ENCODE measurements around the gene KNOP1.
"Not testable (repeated sequence)": the region's sequence is repeated elsewhere in the genome, so short reads cannot be mapped to it uniquely, and the experiment has no call there.

The KNOP1 gene

DNA sequence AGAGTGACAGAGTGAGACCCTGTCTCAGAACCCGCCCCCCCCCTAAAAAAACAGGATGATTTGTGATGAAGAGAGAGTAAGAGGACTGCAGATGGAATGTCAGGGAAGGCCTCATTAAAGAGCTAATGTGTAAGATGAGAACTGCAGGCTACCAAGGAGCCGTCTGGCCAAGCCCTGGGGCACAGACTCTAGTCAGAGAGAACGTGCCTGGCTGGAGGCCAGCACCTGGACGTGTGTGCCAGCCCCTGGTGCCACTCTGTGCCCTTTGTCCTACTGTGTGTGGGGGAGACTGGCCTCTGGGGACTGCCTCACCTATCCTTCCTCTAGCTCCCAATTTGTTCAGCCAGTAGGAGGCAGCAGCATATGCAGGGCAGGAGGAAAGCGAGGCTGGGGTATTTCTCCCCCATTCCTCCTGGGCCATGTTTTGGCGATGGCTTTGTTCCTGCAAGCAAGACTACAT is 37.1 kb downstream of the KNOP1 start:
- FAIRE-seq (no peak), DNase-seq (ENCODE audit: insufficient read length, low spot score) (no peak)
- TF ChIP-seq, protein P1, sequence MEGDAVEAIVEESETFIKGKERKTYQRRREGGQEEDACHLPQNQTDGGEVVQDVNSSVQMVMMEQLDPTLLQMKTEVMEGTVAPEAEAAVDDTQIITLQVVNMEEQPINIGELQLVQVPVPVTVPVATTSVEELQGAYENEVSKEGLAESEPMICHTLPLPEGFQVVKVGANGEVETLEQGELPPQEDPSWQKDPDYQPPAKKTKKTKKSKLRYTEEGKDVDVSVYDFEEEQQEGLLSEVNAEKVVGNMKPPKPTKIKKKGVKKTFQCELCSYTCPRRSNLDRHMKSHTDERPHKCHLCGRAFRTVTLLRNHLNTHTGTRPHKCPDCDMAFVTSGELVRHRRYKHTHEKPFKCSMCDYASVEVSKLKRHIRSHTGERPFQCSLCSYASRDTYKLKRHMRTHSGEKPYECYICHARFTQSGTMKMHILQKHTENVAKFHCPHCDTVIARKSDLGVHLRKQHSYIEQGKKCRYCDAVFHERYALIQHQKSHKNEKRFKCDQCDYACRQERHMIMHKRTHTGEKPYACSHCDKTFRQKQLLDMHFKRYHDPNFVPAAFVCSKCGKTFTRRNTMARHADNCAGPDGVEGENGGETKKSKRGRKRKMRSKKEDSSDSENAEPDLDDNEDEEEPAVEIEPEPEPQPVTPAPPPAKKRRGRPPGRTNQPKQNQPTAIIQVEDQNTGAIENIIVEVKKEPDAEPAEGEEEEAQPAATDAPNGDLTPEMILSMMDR (IDR thresholded peaks at IDR 0.05; ENCODE audit: insufficient read depth, missing control alignments): peak; percentile 7

DNA sequence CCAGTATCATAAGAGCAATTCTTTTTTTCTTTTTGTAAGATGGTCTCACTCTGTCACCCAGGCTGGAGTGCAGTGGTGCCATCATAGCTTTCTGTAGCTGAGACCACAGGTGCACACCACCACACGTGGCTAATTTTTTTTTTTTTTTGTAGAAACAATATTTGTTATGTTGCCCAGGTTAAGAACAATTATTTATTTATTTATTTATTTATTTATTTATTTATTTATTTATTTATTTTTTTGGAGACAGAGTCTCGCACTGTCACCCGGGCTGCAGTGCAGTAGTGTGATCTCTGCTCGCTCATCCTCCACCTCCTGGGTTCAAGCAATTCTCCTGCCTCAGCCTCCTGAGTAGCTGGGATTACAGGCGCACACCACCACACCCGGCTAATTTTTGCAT is 38.7 kb downstream of the KNOP1 start:
- not testable (repeated sequence) for FAIRE-seq; DNase-seq (ENCODE audit: insufficient read length, low spot score)

DNA sequence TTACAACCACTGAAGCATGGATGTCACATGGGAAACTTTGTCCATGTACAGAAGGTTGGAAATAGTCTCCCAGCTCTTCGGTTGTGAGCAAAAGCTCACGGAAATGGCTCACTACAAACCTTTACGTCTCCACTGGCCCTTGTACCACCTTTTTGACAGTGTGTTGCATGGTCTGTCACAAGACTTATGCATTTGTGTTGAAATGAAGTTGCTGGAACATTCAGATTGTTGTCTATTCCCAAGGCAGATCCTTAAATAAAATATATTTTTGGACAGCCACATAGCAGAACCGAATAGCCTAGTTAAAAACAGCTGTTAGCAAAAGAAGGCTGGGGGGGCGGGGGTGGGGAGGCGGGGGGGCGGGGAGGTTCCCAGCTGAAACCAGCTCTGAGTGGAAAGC is 39.2 kb downstream of the KNOP1 start:
- TF ChIP-seq, protein P1 (IDR thresholded peaks at IDR 0.05; ENCODE audit: insufficient read depth, missing control alignments): no peak
- FAIRE-seq: no peak
- DNase-seq (ENCODE audit: insufficient read length, low spot score): no peak

DNA sequence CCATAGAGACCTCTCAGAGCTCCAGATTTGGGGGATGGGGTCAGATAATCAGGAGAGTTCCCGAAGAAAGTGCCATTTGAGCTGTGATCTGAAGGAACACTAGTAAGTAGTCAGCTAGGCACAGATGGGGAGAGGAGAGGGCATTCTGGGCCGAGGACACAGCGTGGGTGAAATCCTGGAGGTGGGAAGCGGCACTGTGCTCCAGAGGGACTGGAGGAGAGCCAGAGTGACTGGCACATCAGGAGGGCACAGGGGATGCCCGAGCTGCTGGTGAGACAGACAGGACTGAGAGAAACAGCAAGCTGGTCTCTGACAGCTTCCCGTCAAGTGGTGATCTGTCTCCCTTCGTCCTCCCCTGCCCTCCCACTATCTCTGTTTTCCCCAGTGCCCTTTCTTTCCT is 40.6 kb downstream of the KNOP1 start:
- TF ChIP-seq, protein P1 (IDR thresholded peaks at IDR 0.05; ENCODE audit: insufficient read depth, missing control alignments): no peak
- DNase-seq (ENCODE audit: insufficient read length, low spot score) (no peak), FAIRE-seq (no peak)

DNA sequence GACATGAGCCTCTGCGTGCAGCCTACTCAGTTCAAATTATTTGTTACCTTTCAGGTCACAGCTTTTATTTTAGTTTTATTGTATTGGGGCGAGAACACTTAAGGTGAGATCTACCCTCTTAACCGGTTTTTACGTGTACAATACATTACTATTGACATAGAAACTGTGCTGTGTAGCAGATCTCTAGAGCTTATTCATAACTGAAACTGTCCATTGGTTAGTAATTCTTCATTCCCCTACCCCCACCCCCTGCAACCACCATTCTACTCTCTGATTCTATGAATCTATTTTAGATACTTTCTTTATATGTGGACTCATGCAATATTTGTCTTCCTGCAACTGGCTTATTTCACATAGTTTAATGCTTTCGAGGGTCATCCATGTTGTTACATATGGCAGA is 43.5 kb downstream of the KNOP1 start:
- FAIRE-seq (no peak), DNase-seq (ENCODE audit: insufficient read length, low spot score) (no peak)
- TF ChIP-seq, protein P1 (IDR thresholded peaks at IDR 0.05; ENCODE audit: insufficient read depth, missing control alignments): no peak

DNA sequence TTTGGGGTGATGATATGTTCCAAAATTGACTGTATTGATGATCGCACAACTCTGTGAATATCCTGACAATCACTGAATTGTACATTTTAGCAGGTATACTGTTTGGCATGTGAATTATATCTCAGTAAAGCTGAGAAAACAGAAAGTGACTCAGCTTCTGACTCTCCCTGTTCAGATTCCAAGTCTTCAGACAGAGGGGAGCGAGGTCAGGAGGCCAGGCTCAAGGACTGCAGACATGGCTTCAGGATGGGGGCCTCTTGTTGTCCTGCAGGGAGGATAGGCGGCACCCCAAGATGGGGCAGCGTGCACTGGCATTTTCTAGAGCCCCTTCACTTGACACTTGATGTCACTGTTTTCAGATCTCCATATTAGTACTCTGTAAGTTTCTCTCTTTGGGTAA is 45.6 kb downstream of the KNOP1 start:
- FAIRE-seq: no peak

DNA sequence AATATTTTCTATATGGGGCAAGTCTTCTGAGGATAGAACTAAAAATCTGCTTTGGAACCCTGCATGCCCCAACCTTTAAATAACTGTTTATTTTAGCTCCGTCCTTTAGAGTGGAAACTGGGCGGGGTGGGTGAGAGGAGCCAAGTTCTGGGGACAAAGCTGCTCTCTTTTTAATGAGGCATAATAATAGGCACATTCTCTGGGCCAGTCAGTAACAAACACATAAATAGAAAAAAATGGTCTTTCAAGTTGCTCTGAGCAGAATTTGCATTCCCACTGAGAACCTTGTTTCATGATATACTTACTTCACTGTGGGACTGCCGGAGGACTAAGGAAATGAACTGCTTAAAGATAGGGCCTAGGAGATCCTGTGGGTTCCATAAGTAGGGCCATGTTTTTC is 51.5 kb downstream of the KNOP1 start:
- DNase-seq (ENCODE audit: insufficient read length, low spot score) (no peak), FAIRE-seq (no peak)
- TF ChIP-seq, protein P1 (IDR thresholded peaks at IDR 0.05; ENCODE audit: insufficient read depth, missing control alignments): no peak

More for the DNA sequence above, 45.6 kb downstream of the KNOP1 start:
- TF ChIP-seq, protein P1 (IDR thresholded peaks at IDR 0.05; ENCODE audit: insufficient read depth, missing control alignments): no peak
- DNase-seq (ENCODE audit: insufficient read length, low spot score): no peak

DNA sequence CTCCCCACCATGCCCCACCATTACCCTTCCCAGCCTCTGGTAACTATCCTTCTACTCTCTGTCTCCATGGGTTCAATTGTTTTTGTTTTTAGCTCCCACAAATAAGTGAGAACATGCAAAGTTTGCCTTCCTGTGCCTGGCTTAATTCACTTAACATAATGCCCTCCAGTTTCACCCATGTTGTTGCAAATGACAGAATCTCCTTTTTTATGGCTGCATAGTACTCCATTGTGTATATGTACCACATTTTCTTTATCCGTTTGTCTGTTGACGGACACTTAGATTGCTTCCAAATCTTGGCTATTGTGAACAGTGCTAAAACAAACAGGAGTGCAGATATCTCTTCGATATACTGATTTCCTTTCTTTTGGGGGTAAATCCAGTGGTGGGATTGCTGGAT is 52.7 kb downstream of the KNOP1 start:
- not testable (repeated sequence) for FAIRE-seq; DNase-seq (ENCODE audit: insufficient read length, low spot score)
